Panc1 (cell line): ENCODE results near the gene PCCA. TPM values are rescaled to one million over a fixed set of nuclear protein-coding genes. Genes with fewer than 3 reads are reported as not detected.

ENCODE experiments used
- ATAC-seq: fragments of 200-7000 bp; cut with Tn5 transposase; 2 replicates; pipeline ENCODE4 v1.9.1; 2020; ENCODE audit warnings: mild to moderate bottlenecking, moderate library complexity
- BruUV-seq: library from RNA; stranded (reverse); fragments of 400-500 nt; replicated peaks from 2 replicates; lab custom pipeline; 2021; lab: Mats Ljungman, UMichigan
- CTCF ChIA-PET: fragments of 300-600 bp; sonication (Branson Sonifier 250); formaldehyde crosslinking; loops from one replicate; lab custom pipeline; 2022; ENCODE audit warnings: antibody characterized with exemption; lab: Charles Lee
- POLR2A ChIA-PET: fragments of 300-600 bp; sonication (Branson Sonifier 250); formaldehyde crosslinking; loops from one replicate; lab custom pipeline; 2022; ENCODE audit warnings: antibody characterized with exemption; lab: Charles Lee
- DNase-seq: peaks from one replicate; pipeline ENCODE4 v3.0.0-alpha.2; 2010; ENCODE audit warnings: low read depth, low spot score
- H3K27ac ChIP-seq: 2 replicates; pipeline ENCODE4 v1.5.1; 2011; ENCODE audit warnings: mild to moderate bottlenecking, low read length, inconsistent platforms
- H3K27me3 ChIP-seq: fragments of 200-500 bp; sonication (Bioruptor generic); 2 replicates; pipeline ENCODE4 v1.6.0; 2014; ENCODE audit warnings: low read length, inconsistent platforms; ENCODE audit not compliant: control insufficient read depth, insufficient read depth
- H3K36me3 ChIP-seq: fragments of 200-500 bp; sonication (Bioruptor generic); 2 replicates; pipeline ENCODE4 v1.5.1; 2014; ENCODE audit warnings: inconsistent platforms, mild to moderate bottlenecking, low read length, moderate library complexity; ENCODE audit not compliant: control insufficient read depth, insufficient read depth
- H3K4me1 ChIP-seq: 2 replicates; pipeline ENCODE4 v1.5.1; 2011; ENCODE audit warnings: inconsistent platforms, mild to moderate bottlenecking, low read length, moderate library complexity; ENCODE audit not compliant: control insufficient read depth, insufficient read depth
- H3K4me3 ChIP-seq, 2 experiments: 2 replicates each; pipeline ENCODE4 v1.5.1; 2011 to 2012; ENCODE audit warnings: low read depth in 2 of 2, low read length in 2 of 2, mild to moderate bottlenecking in 2 of 2, inconsistent platforms in 1 of 2, moderate library complexity in 1 of 2
- H3K9me3 ChIP-seq: fragments of 200-500 bp; sonication (Bioruptor generic); 2 replicates; pipeline ENCODE4 v1.5.1; 2014; ENCODE audit warnings: low read depth, mild to moderate bottlenecking, inconsistent platforms, low read length, moderate library complexity; ENCODE audit not compliant: control insufficient read depth, insufficient read depth
- POLR2AphosphoS5 ChIP-seq: IDR thresholded peaks from 2 replicates; pipeline ENCODE4 v1.6.1; 2012; ENCODE audit warnings: mild to moderate bottlenecking, low read depth, low read length, moderate library complexity
- SIN3A ChIP-seq: IDR thresholded peaks from 2 replicates; pipeline ENCODE4 v1.6.1; 2012; ENCODE audit warnings: low read depth, mild to moderate bottlenecking, low read length, moderate library complexity, borderline replicate concordance; ENCODE audit not compliant: insufficient read depth
- TCF7L2 ChIP-seq: IDR thresholded peaks from 2 replicates; pipeline ENCODE4 v1.6.1; 2011; ENCODE audit warnings: mild to moderate bottlenecking, low read depth, low read length, inconsistent platforms
- in situ Hi-C: cut with HindIII; loops from 2 replicates; pipeline ENCODE4 v1.10.0; 2016; ENCODE audit warnings: low sequenced_read_pairs, low pct_unique_long_range_greater_than_20kb
- intact Hi-C: fragments of 100-400 bp; cut with micrococcal nuclease; formaldehyde crosslinking; loops from one replicate; pipeline ENCODE4 v1.10.0; 2022; ENCODE audit not compliant: unreplicated experiment
- total RNA-seq: library from RNA; stranded (reverse); gene quantifications from one replicate; pipeline ENCODE4 v1.2.1, GENCODE V29; 2021; ENCODE audit not compliant: unreplicated experiment
- TF ChIP-seq, protein P1 (sequence below), 2 experiments: IDR thresholded peaks; 2 replicates each; pipeline ENCODE4 v1.6.1; 2011 to 2012; ENCODE audit warnings: low read depth in 2 of 2, control low read depth in 1 of 2, low read length in 1 of 2, mild to moderate bottlenecking in 1 of 2, moderate library complexity in 1 of 2; ENCODE audit not compliant: insufficient read depth in 1 of 2
- TF ChIP-seq, protein P2 (sequence below): fragments of 450-650 bp; IDR thresholded peaks from 2 replicates; pipeline ENCODE4 v1.5.1; 2017; ENCODE audit warnings: mild to moderate bottlenecking

Gene PCCA
- total RNA-seq, 1 experiment from 2014 or later: 14.7 TPM

DNA sequence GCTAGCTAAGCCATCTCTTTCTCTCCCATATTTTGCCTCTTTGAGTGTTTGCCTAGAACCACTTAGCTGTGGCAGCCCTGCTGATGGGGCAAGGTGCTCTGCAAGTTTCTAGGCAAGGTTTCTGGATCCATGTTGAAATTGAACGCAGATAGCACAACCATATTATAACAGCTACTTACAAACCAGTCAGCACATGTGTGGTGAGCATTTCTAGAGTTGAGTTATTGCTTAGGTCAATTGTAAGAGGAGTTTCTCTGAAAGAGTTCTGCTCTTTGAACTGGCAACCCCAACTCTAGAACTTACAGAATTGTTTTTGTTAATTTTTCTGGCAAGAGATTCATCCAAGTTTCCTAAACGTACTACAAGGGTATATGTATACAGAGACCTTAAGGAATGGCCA, 396.4 kb downstream of the PCCA start:
- POLR2A ChIA-PET: interaction anchor here (0.6 kb wide), 1 partner anchor 348 kb away, joined by 4 read pairs; no protein-coding TSS in a partner anchor
- ATAC-seq: no peak

GRCh38 chr13:100490692-100491091, 401.8 kb downstream of the PCCA start:
- intact Hi-C loops (no loop called here), in situ Hi-C loops (no loop called here)
- no peaks in the 10 kb centered on the region for H3K9me3 ChIP-seq
- ChIA-PET CTCF (no interaction called here), POLR2A (no interaction called here)
- H3K4me3 ChIP-seq: no peak overlapping the region
- no peaks in the 10 kb centered on the region; the same call in 1 of the 2 replicates for H3K4me1 ChIP-seq
- DNase-seq: no peak
- H3K27ac ChIP-seq: no peak overlapping the region
- no TSS peak for BruUV-seq
- no peaks in the 10 kb centered on the region for H3K27me3 ChIP-seq
- no peak for TF ChIP-seq TCF7L2
- no peak for TF ChIP-seq SIN3A
- TF ChIP-seq, protein P1, sequence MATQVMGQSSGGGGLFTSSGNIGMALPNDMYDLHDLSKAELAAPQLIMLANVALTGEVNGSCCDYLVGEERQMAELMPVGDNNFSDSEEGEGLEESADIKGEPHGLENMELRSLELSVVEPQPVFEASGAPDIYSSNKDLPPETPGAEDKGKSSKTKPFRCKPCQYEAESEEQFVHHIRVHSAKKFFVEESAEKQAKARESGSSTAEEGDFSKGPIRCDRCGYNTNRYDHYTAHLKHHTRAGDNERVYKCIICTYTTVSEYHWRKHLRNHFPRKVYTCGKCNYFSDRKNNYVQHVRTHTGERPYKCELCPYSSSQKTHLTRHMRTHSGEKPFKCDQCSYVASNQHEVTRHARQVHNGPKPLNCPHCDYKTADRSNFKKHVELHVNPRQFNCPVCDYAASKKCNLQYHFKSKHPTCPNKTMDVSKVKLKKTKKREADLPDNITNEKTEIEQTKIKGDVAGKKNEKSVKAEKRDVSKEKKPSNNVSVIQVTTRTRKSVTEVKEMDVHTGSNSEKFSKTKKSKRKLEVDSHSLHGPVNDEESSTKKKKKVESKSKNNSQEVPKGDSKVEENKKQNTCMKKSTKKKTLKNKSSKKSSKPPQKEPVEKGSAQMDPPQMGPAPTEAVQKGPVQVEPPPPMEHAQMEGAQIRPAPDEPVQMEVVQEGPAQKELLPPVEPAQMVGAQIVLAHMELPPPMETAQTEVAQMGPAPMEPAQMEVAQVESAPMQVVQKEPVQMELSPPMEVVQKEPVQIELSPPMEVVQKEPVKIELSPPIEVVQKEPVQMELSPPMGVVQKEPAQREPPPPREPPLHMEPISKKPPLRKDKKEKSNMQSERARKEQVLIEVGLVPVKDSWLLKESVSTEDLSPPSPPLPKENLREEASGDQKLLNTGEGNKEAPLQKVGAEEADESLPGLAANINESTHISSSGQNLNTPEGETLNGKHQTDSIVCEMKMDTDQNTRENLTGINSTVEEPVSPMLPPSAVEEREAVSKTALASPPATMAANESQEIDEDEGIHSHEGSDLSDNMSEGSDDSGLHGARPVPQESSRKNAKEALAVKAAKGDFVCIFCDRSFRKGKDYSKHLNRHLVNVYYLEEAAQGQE (IDR thresholded peaks at IDR 0.05; ENCODE audit: insufficient read depth in 1 of 2, low read depth in 2 of 2, low read length in 1 of 2): no peak
- TF ChIP-seq POLR2AphosphoS5: no peak
- TF ChIP-seq, protein P2, sequence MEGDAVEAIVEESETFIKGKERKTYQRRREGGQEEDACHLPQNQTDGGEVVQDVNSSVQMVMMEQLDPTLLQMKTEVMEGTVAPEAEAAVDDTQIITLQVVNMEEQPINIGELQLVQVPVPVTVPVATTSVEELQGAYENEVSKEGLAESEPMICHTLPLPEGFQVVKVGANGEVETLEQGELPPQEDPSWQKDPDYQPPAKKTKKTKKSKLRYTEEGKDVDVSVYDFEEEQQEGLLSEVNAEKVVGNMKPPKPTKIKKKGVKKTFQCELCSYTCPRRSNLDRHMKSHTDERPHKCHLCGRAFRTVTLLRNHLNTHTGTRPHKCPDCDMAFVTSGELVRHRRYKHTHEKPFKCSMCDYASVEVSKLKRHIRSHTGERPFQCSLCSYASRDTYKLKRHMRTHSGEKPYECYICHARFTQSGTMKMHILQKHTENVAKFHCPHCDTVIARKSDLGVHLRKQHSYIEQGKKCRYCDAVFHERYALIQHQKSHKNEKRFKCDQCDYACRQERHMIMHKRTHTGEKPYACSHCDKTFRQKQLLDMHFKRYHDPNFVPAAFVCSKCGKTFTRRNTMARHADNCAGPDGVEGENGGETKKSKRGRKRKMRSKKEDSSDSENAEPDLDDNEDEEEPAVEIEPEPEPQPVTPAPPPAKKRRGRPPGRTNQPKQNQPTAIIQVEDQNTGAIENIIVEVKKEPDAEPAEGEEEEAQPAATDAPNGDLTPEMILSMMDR: no peak
- no peaks in the 10 kb centered on the region for H3K36me3 ChIP-seq
- no peak for ATAC-seq

More for the DNA sequence above, 396.4 kb downstream of the PCCA start:
- Histone ChIP-seq H3K36me3 (no peaks in the 10 kb centered on the region), H3K27me3 (no peaks in the 10 kb centered on the region), H3K9me3 (no peaks in the 10 kb centered on the region), H3K27ac (no peak overlapping the region), H3K4me3 (no peak overlapping the region), H3K4me1 (no peaks in the 10 kb centered on the region; the same call in 1 of the 2 replicates)
- intact Hi-C loops (no loop called here), in situ Hi-C loops (no loop called here)
- TF ChIP-seq SIN3A (no peak), TCF7L2 (no peak), POLR2AphosphoS5 (no peak)
- TF ChIP-seq, protein P2: no peak
- TF ChIP-seq, protein P1 (IDR thresholded peaks at IDR 0.05; ENCODE audit: insufficient read depth in 1 of 2, low read depth in 2 of 2, low read length in 1 of 2): no peak
- CTCF ChIA-PET: no interaction called here
- DNase-seq: no peak
- BruUV-seq: no TSS peak
